GM19397 (cell line): ENCODE measurements around the gene DDX53.

Source experiments
- ATAC-seq: cut with Tn5 transposase; IDR thresholded peaks from one replicate; pipeline ENCODE4 v1.9.1; 2021; ENCODE audit warnings: mild to moderate bottlenecking, moderate library complexity; ENCODE audit not compliant: unreplicated experiment

The DDX53 gene

DNA sequence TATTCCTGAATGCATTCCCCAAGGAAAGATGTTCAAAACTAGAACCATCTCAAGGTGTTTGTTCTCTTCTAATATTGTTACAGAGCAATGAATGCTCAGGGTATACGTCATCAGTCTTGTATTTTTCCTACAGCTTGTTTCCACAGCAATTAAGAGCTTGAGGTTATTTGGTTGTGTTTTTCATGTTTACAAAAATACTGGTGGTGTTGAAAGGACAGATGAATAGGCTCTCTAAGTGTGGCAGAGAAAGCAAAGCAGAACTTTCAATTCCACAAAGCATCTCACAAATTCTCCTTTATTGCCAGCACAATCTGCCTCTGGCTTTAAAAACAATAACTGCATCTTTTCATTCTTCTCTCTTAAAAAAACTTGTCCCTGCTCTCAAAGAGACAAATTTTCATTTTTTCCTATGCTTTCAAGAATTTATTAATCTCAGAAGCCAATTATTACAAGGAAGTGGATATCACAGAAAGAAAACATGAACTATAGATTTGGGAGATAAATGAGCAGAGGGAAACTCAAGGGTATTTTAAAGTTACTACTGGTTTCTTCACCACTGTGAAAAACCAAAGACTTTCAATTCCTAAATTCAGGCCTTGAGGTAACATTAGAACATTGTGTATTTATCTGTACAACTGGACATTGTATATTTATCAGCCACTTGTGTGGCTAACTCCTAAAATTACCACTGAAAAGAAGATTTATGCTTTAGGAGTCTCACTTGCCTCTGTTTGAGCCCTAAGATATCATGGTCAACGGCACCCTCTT, 49.2 kb downstream of the DDX53 start:
- no peak for ATAC-seq

- no peak for ATAC-seq
These were observed 52.6 kb downstream of the DDX53 start for GRCh38 chrX:23052324-23052723.
